ENCODE measurements around the gene AMZ2. TPM values are rescaled to one million over a fixed set of nuclear protein-coding genes. Genes with fewer than 3 reads are reported as not detected.
"Not testable (repeated sequence)": the region's sequence is repeated elsewhere in the genome, so short reads cannot be mapped to it uniquely, and the experiment has no call there.

AMZ2 gene
- 111 TPM for polyA plus RNA-seq (2013, experiment 1 of 2; ENCODE audit: insufficient read length)
- 108 TPM for polyA plus RNA-seq (2013, experiment 2 of 2; ENCODE audit: insufficient read length)

- peak; percentile 94 for DNase-seq
Measured at GRCh38 chr17:68247445-68248198, at the start of gene AMZ2. TSS of gene AMZ2 (plus strand) at chr17:68248043. CDS start at chr17:68250188, 2,145 bp downstream.

DNA sequence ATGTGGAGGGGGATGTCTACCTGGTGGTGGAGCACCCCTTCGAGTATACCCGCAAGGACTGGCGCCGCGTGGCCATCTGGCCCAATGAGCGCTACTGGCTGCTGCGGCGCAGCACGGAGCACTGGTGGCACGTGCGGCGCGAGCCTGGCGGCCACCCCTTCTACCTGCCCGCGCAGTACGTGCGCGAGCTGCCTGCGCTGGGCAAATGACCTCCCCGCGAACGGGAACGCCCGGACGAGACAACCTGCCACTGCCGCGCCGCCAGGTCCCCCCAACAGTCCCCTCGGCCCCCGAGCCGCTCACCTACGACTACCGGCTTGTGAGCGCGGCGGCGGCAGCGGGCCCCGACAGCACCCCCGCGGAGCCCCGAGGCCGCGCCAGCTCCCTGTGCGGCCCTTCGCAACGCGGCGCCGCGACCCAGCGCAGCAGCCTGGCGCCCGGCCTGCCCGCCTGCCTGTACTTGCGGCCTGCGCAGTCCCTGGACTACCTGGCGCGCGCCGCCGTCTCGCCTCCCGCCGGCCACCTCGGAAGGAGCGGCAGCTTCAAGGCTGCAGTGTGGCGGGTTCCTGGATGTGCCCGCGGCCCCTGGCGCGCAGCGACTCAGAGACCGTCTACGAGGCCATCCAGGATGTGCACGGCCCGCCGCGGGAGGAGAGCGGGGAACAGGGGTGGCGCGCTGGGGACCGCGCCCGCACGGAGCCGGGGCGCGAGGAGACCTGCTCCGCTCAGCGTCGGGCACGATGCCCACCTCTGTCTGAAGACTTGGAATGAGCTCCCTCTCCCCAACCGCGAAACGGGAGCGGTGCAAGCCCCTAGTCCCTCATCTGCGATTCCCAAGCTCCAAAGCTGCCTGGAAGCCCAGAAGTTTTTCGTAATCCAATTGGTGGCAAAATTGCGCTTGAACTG lies 48.7 kb upstream of the AMZ2 start:
- no peak for DNase-seq

DNA sequence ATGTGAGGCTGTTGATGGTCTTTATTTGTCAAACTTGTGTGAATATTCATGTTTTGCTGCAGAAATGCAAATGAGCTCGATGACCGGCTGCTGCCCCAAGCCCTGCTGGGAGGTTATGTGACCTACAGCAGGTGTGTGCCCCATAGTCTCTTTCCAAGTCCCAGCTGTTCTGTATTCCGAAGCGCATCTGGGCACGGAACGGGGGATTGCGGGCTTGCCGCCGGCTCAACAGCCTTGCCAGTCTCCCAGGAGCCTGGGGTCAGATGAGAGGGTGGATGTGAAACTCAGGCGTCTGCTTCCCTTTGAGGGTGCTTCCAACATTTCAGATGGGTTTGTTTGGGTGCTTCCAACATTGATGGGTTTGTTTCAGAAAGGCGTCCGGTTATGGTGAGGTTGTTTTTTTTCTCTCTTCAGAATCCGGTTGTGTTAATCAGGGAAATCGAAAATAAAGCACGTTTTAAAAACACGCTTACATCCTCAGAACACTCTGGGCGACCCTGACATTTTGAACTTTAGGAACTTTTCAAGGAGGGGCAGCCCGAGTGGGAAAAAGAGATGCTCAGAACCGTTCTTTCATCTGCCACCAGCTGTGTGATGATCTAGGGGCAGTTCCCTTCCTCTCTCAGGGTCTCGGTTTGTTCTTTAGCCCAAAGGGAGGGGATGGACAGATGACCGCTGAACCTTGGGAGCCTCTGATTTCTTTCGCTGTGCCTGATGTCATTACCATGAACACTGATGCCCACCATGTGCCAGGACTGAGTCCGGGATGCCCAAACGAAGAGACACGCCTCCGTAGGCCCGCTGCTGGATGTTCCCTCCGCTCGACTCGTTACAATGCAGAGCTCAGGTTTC lies 47.8 kb upstream of the AMZ2 start:
- no peak for DNase-seq

DNA sequence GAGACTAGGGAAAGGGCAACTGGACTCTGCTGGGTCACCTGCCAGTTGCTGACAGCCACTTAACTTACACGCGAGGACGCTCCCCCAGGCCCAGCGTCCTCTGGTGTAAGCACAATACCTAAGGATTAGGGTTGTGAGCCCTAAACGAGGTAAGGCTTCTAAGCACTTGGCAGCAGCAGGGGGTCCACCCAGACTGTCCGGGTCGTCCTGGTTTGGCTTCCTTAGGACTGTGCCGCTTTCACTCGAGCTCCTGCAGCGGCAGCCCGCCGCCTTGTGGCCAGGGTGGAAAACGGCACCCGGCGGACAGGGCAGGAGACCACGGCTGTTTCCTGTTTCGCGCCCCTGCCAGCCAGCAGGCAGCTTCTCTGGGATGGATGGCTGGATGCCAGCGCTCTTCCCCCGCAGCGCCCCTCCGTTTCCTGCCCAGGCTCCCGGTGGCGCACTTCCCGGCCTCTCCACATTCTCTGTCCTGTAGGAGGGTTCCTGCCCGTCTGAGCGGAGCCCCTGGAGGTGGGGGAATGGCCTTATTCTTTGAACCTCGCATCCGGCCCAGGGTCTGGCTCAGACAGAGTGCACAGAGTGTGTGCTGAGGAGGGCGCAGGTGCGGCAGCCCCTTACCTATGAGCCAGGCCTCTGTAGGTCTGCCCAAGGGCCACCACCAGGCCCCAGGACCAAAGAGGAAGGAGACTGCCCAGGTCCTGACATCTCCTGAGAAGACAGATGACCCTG lies 47.0 kb upstream of the AMZ2 start:
- DNase-seq, result peak; percentile 59

GRCh38 chr17:68201418-68201771 lies 46.4 kb upstream of the AMZ2 start:
- not testable (repeated sequence) for DNase-seq

GRCh38 chr17:68202321-68202720 lies 45.5 kb upstream of the AMZ2 start:
- DNase-seq, result not testable (repeated sequence)

DNA sequence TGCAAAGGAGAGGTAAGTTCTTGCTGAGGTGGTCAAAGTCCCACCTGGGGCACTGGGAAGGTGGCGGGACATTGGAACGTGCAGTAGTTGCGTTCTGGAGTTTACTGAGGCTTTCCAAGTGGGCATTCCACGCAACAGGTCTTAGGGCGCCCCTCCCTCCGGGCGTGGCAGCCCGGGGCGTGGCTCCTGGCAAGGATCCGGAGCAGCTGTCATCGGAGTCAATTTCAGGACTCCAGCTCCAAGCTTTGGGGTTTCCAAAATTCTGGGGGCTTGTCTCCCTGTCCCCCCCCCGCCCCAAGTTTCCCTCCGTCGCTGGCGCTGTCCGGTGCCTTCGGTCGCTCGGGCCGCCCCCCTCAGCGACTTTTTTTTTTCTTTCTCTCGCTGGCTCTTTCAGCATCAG lies 43.1 kb upstream of the AMZ2 start:
- DNase-seq, result no peak

GRCh38 chr17:68205251-68205807 lies 42.5 kb upstream of the AMZ2 start:
- peak; percentile 85 for DNase-seq

DNA sequence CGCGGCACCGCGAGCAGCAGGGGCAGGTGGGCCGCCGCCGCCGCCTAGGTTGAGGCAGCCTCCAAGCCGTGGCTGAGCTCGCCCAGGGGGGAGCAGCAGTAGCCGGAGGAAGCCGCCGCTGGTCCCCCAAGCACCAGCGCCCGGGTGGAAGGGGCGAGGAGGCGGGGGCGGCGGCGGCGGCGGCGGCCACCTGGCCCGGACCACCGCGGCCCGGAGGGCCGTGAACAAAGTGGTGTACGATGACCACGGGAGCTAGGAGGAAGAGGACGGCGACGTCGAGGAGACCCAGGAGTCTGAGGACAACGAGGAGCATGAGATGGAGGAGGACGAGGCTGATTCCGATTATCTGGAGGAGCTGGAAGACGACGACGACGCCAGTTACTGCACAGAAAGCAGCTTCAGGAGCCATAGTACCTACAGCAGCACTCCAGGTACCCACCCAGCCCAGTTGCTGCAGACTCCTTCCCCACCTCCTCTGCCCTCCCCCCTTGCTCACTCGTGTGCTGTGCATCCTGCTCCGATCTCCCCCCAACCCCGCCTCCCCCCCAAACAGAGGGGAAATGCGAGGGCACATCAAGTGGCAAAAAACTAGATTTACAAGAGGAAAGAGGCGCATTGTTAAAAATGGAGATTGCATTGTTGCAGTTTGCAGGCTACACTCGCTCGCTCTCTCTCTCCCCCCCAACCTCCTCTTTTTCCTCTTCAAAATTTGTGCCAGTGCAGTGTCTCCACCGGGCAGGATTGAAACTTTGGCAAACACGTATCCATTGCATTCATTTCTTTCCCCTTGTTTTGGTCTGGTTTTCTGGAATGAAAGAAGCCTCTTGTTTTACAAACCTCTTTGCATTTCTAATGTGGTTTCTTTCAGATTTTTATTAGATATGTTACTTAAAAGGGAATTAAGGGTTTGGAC lies 41.8 kb upstream of the AMZ2 start:
- no peak for DNase-seq

DNA sequence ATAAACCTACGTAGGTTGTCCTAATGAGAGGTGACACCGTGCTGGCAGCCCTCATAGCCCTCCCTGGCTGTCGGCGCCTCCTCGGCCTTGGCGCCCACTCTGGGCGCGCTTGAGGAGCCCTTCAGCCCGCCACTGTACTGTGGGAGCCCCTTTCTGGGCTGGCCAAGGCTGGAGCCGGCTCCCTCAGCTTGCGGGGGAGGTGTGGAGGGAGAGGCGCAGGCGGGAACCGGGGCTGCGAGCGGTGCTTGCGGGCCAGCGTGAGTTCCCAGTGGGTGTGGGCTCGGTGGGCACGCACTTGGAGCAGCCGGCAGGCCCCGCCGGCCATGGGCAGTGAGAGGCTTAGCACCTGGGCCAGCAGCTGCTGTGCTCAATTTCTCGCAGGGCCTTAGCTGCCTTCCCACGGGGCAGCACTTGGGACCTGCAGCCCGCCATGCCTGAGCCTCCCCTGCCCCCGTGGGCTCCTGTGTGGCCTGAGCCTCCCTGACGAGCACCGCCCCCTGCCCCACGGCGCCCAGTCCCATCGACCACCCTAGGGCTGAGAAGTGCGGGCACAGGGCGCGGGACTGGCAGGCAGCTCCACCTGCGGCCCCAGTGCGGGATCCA lies 40.1 kb upstream of the AMZ2 start:
- no peak for DNase-seq

GRCh38 chr17:68208651-68209050 lies 39.2 kb upstream of the AMZ2 start:
- not testable (repeated sequence) for DNase-seq

DNA sequence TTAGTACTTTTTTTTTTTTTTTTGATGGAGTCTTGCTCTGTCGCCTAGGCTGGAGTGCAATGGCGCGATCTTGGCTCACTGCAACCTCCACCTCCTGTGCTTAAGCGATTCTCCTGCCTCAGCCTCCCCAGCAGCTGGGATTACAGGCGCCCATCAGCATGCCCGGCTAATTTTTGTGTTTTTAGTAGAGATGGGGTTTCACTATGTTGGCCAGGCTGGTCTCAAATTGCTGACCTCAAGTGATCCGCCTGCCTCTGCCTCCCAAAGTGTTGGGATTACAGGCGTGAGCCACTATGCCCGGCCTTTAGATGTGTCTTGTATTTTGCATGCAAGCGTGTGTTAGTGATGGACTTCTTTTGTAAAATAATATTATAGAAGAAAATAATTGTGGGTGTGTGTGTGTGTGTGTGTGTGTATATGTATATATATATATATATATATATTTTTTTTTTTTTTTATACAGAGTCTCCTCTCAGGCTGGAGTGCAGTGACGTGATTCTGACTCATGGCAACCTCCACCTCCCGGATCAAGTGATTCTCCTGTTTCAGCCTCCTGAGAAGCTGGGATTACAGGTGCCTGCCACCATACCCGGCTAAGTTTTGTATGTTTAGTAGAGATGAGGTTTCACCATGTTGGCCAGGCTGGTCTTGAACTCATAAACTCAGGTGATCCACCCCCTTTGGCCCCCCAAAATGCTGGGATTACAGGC lies 38.5 kb upstream of the AMZ2 start:
- DNase-seq, result not testable (repeated sequence)

- no peak for DNase-seq
Measured at GRCh38 chr17:68210570-68211315, 37.1 kb upstream of the AMZ2 start.

- not testable (repeated sequence) for DNase-seq
Measured at GRCh38 chr17:68213428-68214411, 34.1 kb upstream of the AMZ2 start.

GRCh38 chr17:68215453-68215852 lies 32.4 kb upstream of the AMZ2 start:
- not testable (repeated sequence) for DNase-seq

- not testable (repeated sequence) for DNase-seq
Measured at GRCh38 chr17:68219429-68219828, 28.4 kb upstream of the AMZ2 start.

DNA sequence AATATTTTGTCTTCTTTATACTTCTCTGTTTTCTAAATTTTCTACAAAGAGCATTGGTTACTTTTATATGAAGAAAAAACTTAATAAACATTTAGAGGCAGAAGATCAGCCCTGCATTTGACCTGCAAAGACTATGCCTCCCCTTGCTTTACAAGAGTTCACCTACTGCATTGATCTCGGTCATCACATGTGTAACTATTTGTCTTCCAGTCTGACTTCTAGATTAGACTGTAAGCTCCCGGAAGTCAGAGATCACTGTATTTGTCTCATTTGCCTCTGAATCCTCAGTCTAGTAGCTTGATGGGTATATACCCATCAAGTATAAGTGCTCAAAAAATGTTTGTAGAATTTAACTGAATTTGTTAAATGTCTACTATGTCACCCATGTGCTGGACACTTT lies 27.7 kb upstream of the AMZ2 start:
- DNase-seq, result not testable (repeated sequence)
